K562 (cell line): Measurements from ENCODE around the gene PIK3CD. TPM values are rescaled to one million over a fixed set of nuclear protein-coding genes. Genes with fewer than 3 reads are reported as not detected.

Experiments
- BHLHE40 ChIP-seq: IDR thresholded peaks from 2 replicates; pipeline ENCODE4 v1.6.1; 2011; ENCODE audit warnings: low read length, improper control_type of control experiment
- CCAR2 ChIP-seq: fragments of 200-400 bp; formaldehyde crosslinking; IDR thresholded peaks from 2 replicates; pipeline ENCODE4 v1.6.1; 2017; ENCODE audit warnings: mild to moderate bottlenecking, low read depth, low read length
- ELF2 ChIP-seq: fragments of 250-450 bp; sonication (Bioruptor Pico); IDR thresholded peaks from 2 replicates; pipeline ENCODE4 v1.5.0; 2021; ENCODE audit warnings: mild to moderate bottlenecking
- RBM14 ChIP-seq: fragments of 200-400 bp; formaldehyde crosslinking; IDR thresholded peaks from 2 replicates; pipeline ENCODE4 v1.6.1; 2018; ENCODE audit warnings: low read depth, mild to moderate bottlenecking, low read length, moderate library complexity, borderline replicate concordance; ENCODE audit not compliant: insufficient read depth
- SRSF7 ChIP-seq: fragments of 200-400 bp; formaldehyde crosslinking; optimal IDR thresholded peaks from 2 replicates; pipeline ENCODE3; 2017; ENCODE audit warnings: mild to moderate bottlenecking, low read depth, low read length
- polyA plus RNA-seq, 8 experiments: library from polyadenylated mRNA; depleted of rRNA in 4 of 8; stranded (reverse) in 5 of 8; unstranded in 3 of 8; fragments of >200 nt; fragmentation: Nextera tagmentation in 2 of 8; fragmentation: Illumina TruSeq in 1 of 8; extraction: Ambion mirVana in 2 of 8; extraction: Trizol in 1 of 8; gene quantifications; 2 replicates each; pipeline versions ENCODE4 v1.2.1 to v1.2.3, GENCODE V29; 2011 to 2014; ENCODE audit warnings: inconsistent platforms in 1 of 8, missing spikeins in 1 of 8
- total RNA-seq, 7 experiments: library from RNA; depleted of rRNA in 6 of 7; stranded (reverse); fragments of >200 nt in 6 of 7; fragmentation: Illumina TruSeq in 2 of 7; extraction: Trizol in 2 of 7; gene quantifications; 2 replicates each; pipeline versions ENCODE4 v1.2.1 to v1.2.3, GENCODE V29; 2011 to 2021; ENCODE audit warnings: low replicate concordance in 1 of 7
- TF ChIP-seq, protein P1 (sequence below): sonication (generic); formaldehyde crosslinking; IDR thresholded peaks from 2 replicates; pipeline ENCODE4 v1.8.0; 2022; ENCODE audit warnings: missing genetic modification reagents, mild to moderate bottlenecking, borderline replicate concordance
- TF ChIP-seq, protein P2 (sequence below), 2 experiments: fragments of 450-650 bp in 1 of 2; sonication (generic) in 1 of 2; formaldehyde crosslinking in 1 of 2; IDR thresholded peaks; 2 replicates each; pipeline versions ENCODE4 v1.7.1 to v1.9.0; 2016 to 2022; ENCODE audit warnings: inconsistent platforms in 1 of 2, mild to moderate bottlenecking in 1 of 2, missing genetic modification reagents in 1 of 2
- TF ChIP-seq, protein P3 (sequence below): fragments of 250-450 bp; sonication (Bioruptor Pico); IDR thresholded peaks from 2 replicates; pipeline ENCODE4 v1.5.0; 2021
- TF ChIP-seq, protein P4 (sequence below): sonication (generic); formaldehyde crosslinking; IDR thresholded peaks from 2 replicates; pipeline ENCODE4 v1.8.0; 2023; ENCODE audit warnings: missing genetic modification reagents, mild to moderate bottlenecking, borderline replicate concordance

The PIK3CD gene
- total and polyA plus RNA-seq, 9 of the 15 experiments (the other 6 are each of a cell fraction or from before 2014, with no cell fraction given), result 1.8 to 20.8 (median 7.2) TPM

DNA sequence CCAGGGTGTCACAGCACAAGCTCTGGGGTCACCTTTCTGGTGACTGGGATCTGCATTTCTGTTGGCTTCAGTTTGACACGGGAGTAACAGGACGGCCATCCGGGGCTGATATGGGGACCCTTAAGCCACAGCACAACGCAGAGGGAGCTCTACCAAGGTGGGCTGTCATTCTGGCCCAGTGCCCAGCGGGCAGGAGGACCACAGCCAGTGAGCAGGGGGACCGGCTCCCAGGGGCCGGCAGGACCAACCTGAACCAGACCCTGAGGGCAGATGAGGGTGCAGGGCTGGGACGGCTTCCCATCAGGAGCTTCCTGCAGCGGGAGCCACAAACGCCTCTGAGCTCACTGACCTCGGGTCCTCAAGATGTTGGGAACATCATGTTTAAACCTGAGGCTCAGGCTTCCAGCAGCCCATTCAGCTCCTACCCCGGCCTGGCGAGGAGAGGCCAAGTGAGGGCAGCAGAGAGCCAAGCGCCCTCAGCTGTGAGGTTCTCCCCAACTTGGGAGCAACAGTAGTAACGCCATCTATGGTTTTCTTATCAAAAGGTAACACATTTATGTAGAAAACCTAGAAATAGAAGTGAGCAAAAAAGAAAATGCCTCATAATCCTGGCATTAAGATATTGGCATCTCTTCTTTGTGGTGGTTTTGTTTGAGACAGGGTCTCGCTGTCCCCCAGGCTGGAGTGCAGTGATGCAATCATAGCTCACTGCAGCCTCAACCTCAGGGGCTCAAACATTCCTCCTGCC is 36.0 kb upstream of the PIK3CD start (continued):
- TF ChIP-seq BHLHE40 (0 out of 2 replicates have a peak, but pooled peaks have one; percentile 4), ELF2 (CRISPR knock-in tag) (no peak), SRSF7 (no peak), CCAR2 (no peak), RBM14 (no peak)
- TF ChIP-seq, protein P1, sequence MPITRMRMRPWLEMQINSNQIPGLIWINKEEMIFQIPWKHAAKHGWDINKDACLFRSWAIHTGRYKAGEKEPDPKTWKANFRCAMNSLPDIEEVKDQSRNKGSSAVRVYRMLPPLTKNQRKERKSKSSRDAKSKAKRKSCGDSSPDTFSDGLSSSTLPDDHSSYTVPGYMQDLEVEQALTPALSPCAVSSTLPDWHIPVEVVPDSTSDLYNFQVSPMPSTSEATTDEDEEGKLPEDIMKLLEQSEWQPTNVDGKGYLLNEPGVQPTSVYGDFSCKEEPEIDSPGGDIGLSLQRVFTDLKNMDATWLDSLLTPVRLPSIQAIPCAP, result no peak
- TF ChIP-seq, protein P2, sequence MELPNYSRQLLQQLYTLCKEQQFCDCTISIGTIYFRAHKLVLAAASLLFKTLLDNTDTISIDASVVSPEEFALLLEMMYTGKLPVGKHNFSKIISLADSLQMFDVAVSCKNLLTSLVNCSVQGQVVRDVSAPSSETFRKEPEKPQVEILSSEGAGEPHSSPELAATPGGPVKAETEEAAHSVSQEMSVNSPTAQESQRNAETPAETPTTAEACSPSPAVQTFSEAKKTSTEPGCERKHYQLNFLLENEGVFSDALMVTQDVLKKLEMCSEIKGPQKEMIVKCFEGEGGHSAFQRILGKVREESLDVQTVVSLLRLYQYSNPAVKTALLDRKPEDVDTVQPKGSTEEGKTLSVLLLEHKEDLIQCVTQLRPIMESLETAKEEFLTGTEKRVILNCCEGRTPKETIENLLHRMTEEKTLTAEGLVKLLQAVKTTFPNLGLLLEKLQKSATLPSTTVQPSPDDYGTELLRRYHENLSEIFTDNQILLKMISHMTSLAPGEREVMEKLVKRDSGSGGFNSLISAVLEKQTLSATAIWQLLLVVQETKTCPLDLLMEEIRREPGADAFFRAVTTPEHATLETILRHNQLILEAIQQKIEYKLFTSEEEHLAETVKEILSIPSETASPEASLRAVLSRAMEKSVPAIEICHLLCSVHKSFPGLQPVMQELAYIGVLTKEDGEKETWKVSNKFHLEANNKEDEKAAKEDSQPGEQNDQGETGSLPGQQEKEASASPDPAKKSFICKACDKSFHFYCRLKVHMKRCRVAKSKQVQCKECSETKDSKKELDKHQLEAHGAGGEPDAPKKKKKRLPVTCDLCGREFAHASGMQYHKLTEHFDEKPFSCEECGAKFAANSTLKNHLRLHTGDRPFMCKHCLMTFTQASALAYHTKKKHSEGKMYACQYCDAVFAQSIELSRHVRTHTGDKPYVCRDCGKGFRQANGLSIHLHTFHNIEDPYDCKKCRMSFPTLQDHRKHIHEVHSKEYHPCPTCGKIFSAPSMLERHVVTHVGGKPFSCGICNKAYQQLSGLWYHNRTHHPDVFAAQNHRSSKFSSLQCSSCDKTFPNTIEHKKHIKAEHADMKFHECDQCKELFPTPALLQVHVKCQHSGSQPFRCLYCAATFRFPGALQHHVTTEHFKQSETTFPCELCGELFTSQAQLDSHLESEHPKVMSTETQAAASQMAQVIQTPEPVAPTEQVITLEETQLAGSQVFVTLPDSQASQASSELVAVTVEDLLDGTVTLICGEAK (IDR thresholded peaks at IDR 0.05), result no peak
- TF ChIP-seq, protein P2 (CRISPR knock-in tag; IDR thresholded peaks at IDR 0.05), result no peak
- TF ChIP-seq, protein P3, sequence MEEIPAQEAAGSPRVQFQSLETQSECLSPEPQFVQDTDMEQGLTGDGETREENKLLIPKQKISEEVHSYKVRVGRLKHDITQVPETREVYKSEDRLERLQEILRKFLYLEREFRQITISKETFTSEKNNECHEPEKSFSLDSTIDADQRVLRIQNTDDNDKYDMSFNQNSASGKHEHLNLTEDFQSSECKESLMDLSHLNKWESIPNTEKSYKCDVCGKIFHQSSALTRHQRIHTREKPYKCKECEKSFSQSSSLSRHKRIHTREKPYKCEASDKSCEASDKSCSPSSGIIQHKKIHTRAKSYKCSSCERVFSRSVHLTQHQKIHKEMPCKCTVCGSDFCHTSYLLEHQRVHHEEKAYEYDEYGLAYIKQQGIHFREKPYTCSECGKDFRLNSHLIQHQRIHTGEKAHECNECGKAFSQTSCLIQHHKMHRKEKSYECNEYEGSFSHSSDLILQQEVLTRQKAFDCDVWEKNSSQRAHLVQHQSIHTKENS (CRISPR knock-in tag), result no peak
- TF ChIP-seq, protein P4, sequence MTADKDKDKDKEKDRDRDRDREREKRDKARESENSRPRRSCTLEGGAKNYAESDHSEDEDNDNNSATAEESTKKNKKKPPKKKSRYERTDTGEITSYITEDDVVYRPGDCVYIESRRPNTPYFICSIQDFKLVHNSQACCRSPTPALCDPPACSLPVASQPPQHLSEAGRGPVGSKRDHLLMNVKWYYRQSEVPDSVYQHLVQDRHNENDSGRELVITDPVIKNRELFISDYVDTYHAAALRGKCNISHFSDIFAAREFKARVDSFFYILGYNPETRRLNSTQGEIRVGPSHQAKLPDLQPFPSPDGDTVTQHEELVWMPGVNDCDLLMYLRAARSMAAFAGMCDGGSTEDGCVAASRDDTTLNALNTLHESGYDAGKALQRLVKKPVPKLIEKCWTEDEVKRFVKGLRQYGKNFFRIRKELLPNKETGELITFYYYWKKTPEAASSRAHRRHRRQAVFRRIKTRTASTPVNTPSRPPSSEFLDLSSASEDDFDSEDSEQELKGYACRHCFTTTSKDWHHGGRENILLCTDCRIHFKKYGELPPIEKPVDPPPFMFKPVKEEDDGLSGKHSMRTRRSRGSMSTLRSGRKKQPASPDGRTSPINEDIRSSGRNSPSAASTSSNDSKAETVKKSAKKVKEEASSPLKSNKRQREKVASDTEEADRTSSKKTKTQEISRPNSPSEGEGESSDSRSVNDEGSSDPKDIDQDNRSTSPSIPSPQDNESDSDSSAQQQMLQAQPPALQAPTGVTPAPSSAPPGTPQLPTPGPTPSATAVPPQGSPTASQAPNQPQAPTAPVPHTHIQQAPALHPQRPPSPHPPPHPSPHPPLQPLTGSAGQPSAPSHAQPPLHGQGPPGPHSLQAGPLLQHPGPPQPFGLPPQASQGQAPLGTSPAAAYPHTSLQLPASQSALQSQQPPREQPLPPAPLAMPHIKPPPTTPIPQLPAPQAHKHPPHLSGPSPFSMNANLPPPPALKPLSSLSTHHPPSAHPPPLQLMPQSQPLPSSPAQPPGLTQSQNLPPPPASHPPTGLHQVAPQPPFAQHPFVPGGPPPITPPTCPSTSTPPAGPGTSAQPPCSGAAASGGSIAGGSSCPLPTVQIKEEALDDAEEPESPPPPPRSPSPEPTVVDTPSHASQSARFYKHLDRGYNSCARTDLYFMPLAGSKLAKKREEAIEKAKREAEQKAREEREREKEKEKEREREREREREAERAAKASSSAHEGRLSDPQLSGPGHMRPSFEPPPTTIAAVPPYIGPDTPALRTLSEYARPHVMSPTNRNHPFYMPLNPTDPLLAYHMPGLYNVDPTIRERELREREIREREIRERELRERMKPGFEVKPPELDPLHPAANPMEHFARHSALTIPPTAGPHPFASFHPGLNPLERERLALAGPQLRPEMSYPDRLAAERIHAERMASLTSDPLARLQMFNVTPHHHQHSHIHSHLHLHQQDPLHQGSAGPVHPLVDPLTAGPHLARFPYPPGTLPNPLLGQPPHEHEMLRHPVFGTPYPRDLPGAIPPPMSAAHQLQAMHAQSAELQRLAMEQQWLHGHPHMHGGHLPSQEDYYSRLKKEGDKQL, result no peak
